Adrenal gland (tissue), 12 donors: ENCODE measurements around the gene CSNK2A3. TPM values are rescaled to one million over a fixed set of nuclear protein-coding genes. Genes with fewer than 3 reads are reported as not detected.

Experiments
- DNase-seq, 7 donors: peaks; one replicate each; pipeline ENCODE4 v3.0.0-alpha.2; 2019 to 2020
- H3K27ac ChIP-seq, 5 donors: fragments of 200-600 bp; sonication (generic) in 4 of 5; 1 replicate in 3 of 5; 2 replicates in 2 of 5; pipeline versions ENCODE4 v1.5.1 to v1.8.0; 2016 to 2020; ENCODE audit warnings: mild to moderate bottlenecking in 1 of 5
- H3K27me3 ChIP-seq: fragments of 200-600 bp; 2 replicates; pipeline ENCODE4 v1.8.0; 2021
- H3K36me3 ChIP-seq, 2 donors: fragments of 200-600 bp; replicated peaks in 1 of 2; 1 replicate in 1 of 2; 2 replicates in 1 of 2; pipeline versions ENCODE4 v1.5.1 to v1.8.0; 2018 to 2022
- H3K4me1 ChIP-seq, 2 donors: fragments of 200-600 bp; replicated peaks in 1 of 2; 1 replicate in 1 of 2; 2 replicates in 1 of 2; pipeline versions ENCODE4 v1.5.1 to v1.8.0; 2018 to 2021
- H3K4me3 ChIP-seq, 4 donors: fragments of 200-600 bp; sonication (generic) in 3 of 4; one replicate each; pipeline ENCODE4 v1.5.1; 2016 to 2018
- H3K9me3 ChIP-seq, 3 donors: fragments of 200-600 bp; sonication (generic) in 1 of 3; replicated peaks in 1 of 3; 1 replicate in 2 of 3; 2 replicates in 1 of 3; pipeline versions ENCODE4 v1.5.1 to v1.8.0; 2016 to 2021
- CTCF ChIP-seq, 6 experiments: fragments of 450-650 bp in 4 of 6; fragments of 200-600 bp in 2 of 6; sonication (generic) in 1 of 6; IDR thresholded peaks; 1 replicate in 5 of 6; 2 replicates in 1 of 6; pipeline versions ENCODE4 v1.5.1 to v1.8.0; 2016 to 2021; ENCODE audit warnings: antibody characterized with exemption in 6 of 6, mild to moderate bottlenecking in 2 of 6, moderate library complexity in 1 of 6
- POLR2A ChIP-seq, 2 donors: fragments of 450-650 bp; IDR thresholded peaks; one replicate each; pipeline ENCODE4 v1.6.1; 2017; ENCODE audit warnings: antibody characterized with exemption in 2 of 2, mild to moderate bottlenecking in 2 of 2, moderate library complexity in 1 of 2
- WGBS, 4 donors: extraction: QIAGEN DNeasy Blood & Tissue Kit in 2 of 4; methylation state at CpG; one replicate each; pipeline versions ENCODE4 v1.1.5 to v1.1.7; 2013 to 2017; 5-methylcytosine and 5-hydroxymethylcytosine counted together
- intact Hi-C, 2 donors: fragments of 100-400 bp; cut with DNase I; formaldehyde crosslinking; loops; one replicate each; pipeline versions ENCODE4 v1.14.1 to v1.15.0; 2022 to 2023
- polyA plus RNA-seq, 3 donors: library from polyadenylated mRNA; stranded (reverse); fragments of 200-250 nt in 2 of 3; fragments of 350-450 nt in 1 of 3; fragmentation: Illumina TruSeq in 1 of 3; extraction: RNeasy Lipid Tissue Mini Kit (QIAGEN cat#74804) in 1 of 3; gene quantifications; one replicate each; pipeline ENCODE4 v1.2.3, GENCODE V29; 2013 to 2014
- total RNA-seq, 9 donors: library from RNA; depleted of rRNA in 4 of 9; stranded (reverse); fragments of >200 nt in 4 of 9; fragments of 120-200 nt in 1 of 9; fragmentation: NEBNext Ultra II Directional in 1 of 9; extraction: Animal tissue kit (Norgen Biotek cat#: 25700) in 1 of 9; gene quantifications; one replicate each; pipeline versions ENCODE4 v1.1.0 to v1.2.4, GENCODE V29; 2013 to 2023
- donor health status: healthy with polysubstance abuse.
- donor health status: Bipolar disorder and iron deficiency.
- donor health status: DM: yes; HTN: yes; CAD: no.
- donor health status: DM: no; HTN: no; CAD: no.
- donor health status: DM: no; HTN: no; CAD: no.
- donor health status: DM: yes; HTN: yes; CAD: no.

CSNK2A3 gene
- total and polyA plus RNA-seq, 12 donors = 0.07 to 2.7 (median 0.54) TPM; not detected in 1

- Histone ChIP-seq H3K4me3 (no peak overlapping the region), H3K36me3 (no peaks in the 10 kb centered on the region), H3K4me1 (no peaks in the 10 kb centered on the region), H3K27me3 (no peaks in the 10 kb centered on the region), H3K9me3 (no peaks in the 10 kb centered on the region), H3K27ac (no peak overlapping the region)
- WGBS, 4 donors = 88 to 96% (median 91%) methylated on average over 2 of the region's 2 CpGs
- TF ChIP-seq CTCF (IDR thresholded peaks at IDR 0.05) = no peak
- intact Hi-C loops = no loop called here
- no peak for DNase-seq
These were observed 18.0 kb downstream of the CSNK2A3 start for GRCh38 chr11:11335043-11335442.

GRCh38 chr11:11334607-11335006 is 18.4 kb downstream of the CSNK2A3 start:
- H3K4me3 ChIP-seq = no peak overlapping the region
- TF ChIP-seq CTCF (IDR thresholded peaks at IDR 0.05) = no peak
- no peak for TF ChIP-seq POLR2A (IDR thresholded peaks at IDR 0.05)
- 64 to 78% (median 70%) methylated on average over 4 of the region's 4 CpGs for WGBS, 4 donors
- no peaks in the 10 kb centered on the region for H3K36me3 ChIP-seq
- H3K9me3 ChIP-seq = no peaks in the 10 kb centered on the region
- no peak overlapping the region for H3K27ac ChIP-seq
- H3K4me1 ChIP-seq = no peaks in the 10 kb centered on the region
- no peak for DNase-seq
- no peaks in the 10 kb centered on the region for H3K27me3 ChIP-seq
- intact Hi-C loops = no loop called here

- no peak overlapping the region for H3K27ac ChIP-seq
- no peaks in the 10 kb centered on the region for H3K4me1 ChIP-seq
- no peak overlapping the region for H3K4me3 ChIP-seq
- WGBS, 4 donors = 77 to 86% (median 80%) methylated on average over 5 of the region's 5 CpGs
- H3K36me3 ChIP-seq = no peaks in the 10 kb centered on the region
- intact Hi-C loops = no loop called here
- H3K9me3 ChIP-seq = no peaks in the 10 kb centered on the region
- no peak for DNase-seq
- TF ChIP-seq POLR2A (IDR thresholded peaks at IDR 0.05) (no peak), CTCF (IDR thresholded peaks at IDR 0.05) (no peak)
- no peaks in the 10 kb centered on the region for H3K27me3 ChIP-seq
These were observed 20.8 kb downstream of the CSNK2A3 start for GRCh38 chr11:11332141-11332710.

GRCh38 chr11:11329062-11329806 is 23.8 kb downstream of the CSNK2A3 start:
- WGBS, 4 donors = 75 to 84% (median 80%) methylated on average over 4 of the region's 4 CpGs
- Histone ChIP-seq H3K27ac (no peak overlapping the region), H3K4me1 (no peaks in the 10 kb centered on the region), H3K9me3 (no peaks in the 10 kb centered on the region), H3K27me3 (no peaks in the 10 kb centered on the region), H3K4me3 (no peak overlapping the region), H3K36me3 (no peaks in the 10 kb centered on the region)
- intact Hi-C loops = no loop called here
- no peak for DNase-seq
- TF ChIP-seq POLR2A (IDR thresholded peaks at IDR 0.05) (no peak), CTCF (IDR thresholded peaks at IDR 0.05) (no peak)
